Measurements from ENCODE around the gene C3. TPM values are rescaled to one million over a fixed set of nuclear protein-coding genes. Genes with fewer than 3 reads are reported as not detected.

C3 gene
- total and polyA plus RNA-seq, 2 experiments from 2014 or later = 5.1 to 17.7 TPM

GRCh38 chr19:6678690-6679109 is 41.8 kb downstream of the C3 start:
- peaks cover 11% of the 10 kb centered on the region for H3K27me3 Mint-ChIP-seq (ENCODE audit: insufficient read depth, low read depth, poor library complexity)
- Histone ChIP-seq H2AFZ (no peak overlapping the region), H3K4me2 (no peak overlapping the region), H3K4me1 (ENCODE audit: insufficient read depth) (peaks cover 28% of the 10 kb centered on the region; the same call in 1 of the 2 replicates), H3F3A (replicated peaks; ENCODE audit: low read depth) (0 out of 2 replicates have a peak, but pooled peaks cover 2% of the 10 kb centered on the region), H3K9me2 (ENCODE audit: insufficient read depth) (no peaks in the 10 kb centered on the region), H3K36me3 (ENCODE audit: insufficient read depth) (no peaks in the 10 kb centered on the region), H3K27me3 (ENCODE audit: insufficient read depth) (no peaks in the 10 kb centered on the region), H4K20me1 (replicated peaks; ENCODE audit: insufficient read depth) (no peaks in the 10 kb centered on the region), H3K79me2 (replicated peaks; ENCODE audit: insufficient read depth) (no peaks in the 10 kb centered on the region), H3K27ac (ENCODE audit: low read depth) (no peak overlapping the region), H3K4me3 (no peak overlapping the region)
- peaks cover 68% of the 10 kb centered on the region for H3K36me3 Mint-ChIP-seq (ENCODE audit: low read depth)
- no peak overlapping the region for H3K27ac Mint-ChIP-seq
- no peak for DNase-seq (ENCODE audit: low spot score)
- H3K9me3 Mint-ChIP-seq = peaks cover 98% of the 10 kb centered on the region
- TF ChIP-seq EZH2phosphoT487 (IDR thresholded peaks at IDR 0.05; ENCODE audit: unreplicated experiment) = no peak
- ATAC-seq = no peak
- no peak overlapping the region for H3K4me3 Mint-ChIP-seq
- H3K4me1 Mint-ChIP-seq = no peaks in the 10 kb centered on the region; the same call in 2 of the 3 replicates

- Mint-ChIP-seq H3K4me1 (no peaks in the 10 kb centered on the region; the same call in 2 of the 3 replicates), H3K36me3 (ENCODE audit: low read depth) (peaks cover 67% of the 10 kb centered on the region), H3K27ac (no peak overlapping the region), H3K9me3 (peaks cover 100% of the 10 kb centered on the region), H3K27me3 (ENCODE audit: insufficient read depth, low read depth, poor library complexity) (peaks cover 11% of the 10 kb centered on the region), H3K4me3 (no peak overlapping the region)
- TF ChIP-seq, protein P1, sequence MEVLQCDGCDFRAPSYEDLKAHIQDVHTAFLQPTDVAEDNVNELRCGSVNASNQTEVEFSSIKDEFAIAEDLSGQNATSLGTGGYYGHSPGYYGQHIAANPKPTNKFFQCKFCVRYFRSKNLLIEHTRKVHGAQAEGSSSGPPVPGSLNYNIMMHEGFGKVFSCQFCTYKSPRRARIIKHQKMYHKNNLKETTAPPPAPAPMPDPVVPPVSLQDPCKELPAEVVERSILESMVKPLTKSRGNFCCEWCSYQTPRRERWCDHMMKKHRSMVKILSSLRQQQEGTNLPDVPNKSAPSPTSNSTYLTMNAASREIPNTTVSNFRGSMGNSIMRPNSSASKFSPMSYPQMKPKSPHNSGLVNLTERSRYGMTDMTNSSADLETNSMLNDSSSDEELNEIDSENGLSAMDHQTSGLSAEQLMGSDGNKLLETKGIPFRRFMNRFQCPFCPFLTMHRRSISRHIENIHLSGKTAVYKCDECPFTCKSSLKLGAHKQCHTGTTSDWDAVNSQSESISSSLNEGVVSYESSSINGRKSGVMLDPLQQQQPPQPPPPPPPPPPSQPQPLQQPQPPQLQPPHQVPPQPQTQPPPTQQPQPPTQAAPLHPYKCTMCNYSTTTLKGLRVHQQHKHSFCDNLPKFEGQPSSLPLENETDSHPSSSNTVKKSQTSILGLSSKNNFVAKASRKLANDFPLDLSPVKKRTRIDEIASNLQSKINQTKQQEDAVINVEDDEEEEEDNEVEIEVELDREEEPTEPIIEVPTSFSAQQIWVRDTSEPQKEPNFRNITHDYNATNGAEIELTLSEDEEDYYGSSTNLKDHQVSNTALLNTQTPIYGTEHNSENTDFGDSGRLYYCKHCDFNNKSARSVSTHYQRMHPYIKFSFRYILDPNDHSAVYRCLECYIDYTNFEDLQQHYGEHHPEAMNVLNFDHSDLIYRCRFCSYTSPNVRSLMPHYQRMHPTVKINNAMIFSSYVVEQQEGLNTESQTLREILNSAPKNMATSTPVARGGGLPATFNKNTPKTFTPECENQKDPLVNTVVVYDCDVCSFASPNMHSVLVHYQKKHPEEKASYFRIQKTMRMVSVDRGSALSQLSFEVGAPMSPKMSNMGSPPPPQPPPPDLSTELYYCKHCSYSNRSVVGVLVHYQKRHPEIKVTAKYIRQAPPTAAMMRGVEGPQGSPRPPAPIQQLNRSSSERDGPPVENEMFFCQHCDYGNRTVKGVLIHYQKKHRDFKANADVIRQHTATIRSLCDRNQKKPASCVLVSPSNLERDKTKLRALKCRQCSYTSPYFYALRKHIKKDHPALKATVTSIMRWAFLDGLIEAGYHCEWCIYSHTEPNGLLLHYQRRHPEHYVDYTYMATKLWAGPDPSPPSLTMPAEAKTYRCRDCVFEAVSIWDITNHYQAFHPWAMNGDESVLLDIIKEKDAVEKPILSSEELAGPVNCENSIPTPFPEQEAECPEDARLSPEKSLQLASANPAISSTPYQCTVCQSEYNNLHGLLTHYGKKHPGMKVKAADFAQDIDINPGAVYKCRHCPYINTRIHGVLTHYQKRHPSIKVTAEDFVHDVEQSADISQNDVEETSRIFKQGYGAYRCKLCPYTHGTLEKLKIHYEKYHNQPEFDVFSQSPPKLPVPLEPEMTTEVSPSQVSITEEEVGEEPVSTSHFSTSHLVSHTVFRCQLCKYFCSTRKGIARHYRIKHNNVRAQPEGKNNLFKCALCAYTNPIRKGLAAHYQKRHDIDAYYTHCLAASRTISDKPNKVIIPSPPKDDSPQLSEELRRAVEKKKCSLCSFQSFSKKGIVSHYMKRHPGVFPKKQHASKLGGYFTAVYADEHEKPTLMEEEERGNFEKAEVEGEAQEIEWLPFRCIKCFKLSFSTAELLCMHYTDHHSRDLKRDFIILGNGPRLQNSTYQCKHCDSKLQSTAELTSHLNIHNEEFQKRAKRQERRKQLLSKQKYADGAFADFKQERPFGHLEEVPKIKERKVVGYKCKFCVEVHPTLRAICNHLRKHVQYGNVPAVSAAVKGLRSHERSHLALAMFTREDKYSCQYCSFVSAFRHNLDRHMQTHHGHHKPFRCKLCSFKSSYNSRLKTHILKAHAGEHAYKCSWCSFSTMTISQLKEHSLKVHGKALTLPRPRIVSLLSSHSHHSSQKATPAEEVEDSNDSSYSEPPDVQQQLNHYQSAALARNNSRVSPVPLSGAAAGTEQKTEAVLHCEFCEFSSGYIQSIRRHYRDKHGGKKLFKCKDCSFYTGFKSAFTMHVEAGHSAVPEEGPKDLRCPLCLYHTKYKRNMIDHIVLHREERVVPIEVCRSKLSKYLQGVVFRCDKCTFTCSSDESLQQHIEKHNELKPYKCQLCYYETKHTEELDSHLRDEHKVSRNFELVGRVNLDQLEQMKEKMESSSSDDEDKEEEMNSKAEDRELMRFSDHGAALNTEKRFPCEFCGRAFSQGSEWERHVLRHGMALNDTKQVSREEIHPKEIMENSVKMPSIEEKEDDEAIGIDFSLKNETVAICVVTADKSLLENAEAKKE (CRISPR knock-in tag; IDR thresholded peaks at IDR 0.05) = no peak
- TF ChIP-seq EZH2phosphoT487 (IDR thresholded peaks at IDR 0.05; ENCODE audit: unreplicated experiment) = no peak
- TF ChIP-seq JUNB (IDR thresholded peaks at IDR 0.05; ENCODE audit: unreplicated experiment) = no peak
- no peak for TF ChIP-seq STAT1 (IDR thresholded peaks at IDR 0.05; ENCODE audit: unreplicated experiment)
- peak; percentile 85 for TF ChIP-seq POLR2AphosphoS5 (IDR thresholded peaks at IDR 0.05; ENCODE audit: low read depth)
- TF ChIP-seq CTCF (conservative IDR thresholded peaks at IDR 0.05; ENCODE audit: low read depth in 2 of 2) = no peak
- Histone ChIP-seq H3K79me2 (replicated peaks; ENCODE audit: insufficient read depth) (no peaks in the 10 kb centered on the region), H3K27ac (ENCODE audit: low read depth) (no peak overlapping the region), H3K4me1 (ENCODE audit: insufficient read depth) (peaks cover 28% of the 10 kb centered on the region; the same call in 1 of the 2 replicates), H3K36me3 (ENCODE audit: insufficient read depth) (no peaks in the 10 kb centered on the region), H3K9me2 (ENCODE audit: insufficient read depth) (no peaks in the 10 kb centered on the region), H3K4me2 (peak overlapping the region; percentile 77), H3K4me3 (peak overlapping the region; percentile 54), H2AFZ (peak overlapping the region; percentile 85), H3K27me3 (ENCODE audit: insufficient read depth) (no peaks in the 10 kb centered on the region), H3F3A (replicated peaks; ENCODE audit: low read depth) (0 out of 2 replicates have a peak, but pooled peaks cover 2% of the 10 kb centered on the region), H4K20me1 (replicated peaks; ENCODE audit: insufficient read depth) (no peaks in the 10 kb centered on the region)
- ATAC-seq (peak; percentile 62), DNase-seq (ENCODE audit: low spot score) (peak; percentile 84)
Observed at GRCh38 chr19:6677883-6678689, 42.4 kb downstream of the C3 start.

Measured in GM23338 (cell line).